Adrenal gland (tissue), 19 donors: ENCODE results near the gene ALPP. TPM values are rescaled to one million over a fixed set of nuclear protein-coding genes. Genes with fewer than 3 reads are reported as not detected.
A peak's percentile ranks its signal among the peaks of the same experiment; 100 is the strongest.
"Not testable (repeated sequence)": the region's sequence is repeated elsewhere in the genome, so short reads cannot be mapped to it uniquely, and the experiment has no call there.

Experiments used
- DNase-seq, 7 donors: peaks; one replicate each; pipeline ENCODE4 v3.0.0-alpha.2; 2019 to 2020
- H3K27ac ChIP-seq, 5 donors: fragments of 200-600 bp; sonication (generic) in 4 of 5; 1 replicate in 3 of 5; 2 replicates in 2 of 5; pipeline versions ENCODE4 v1.5.1 to v1.8.0; 2016 to 2020; ENCODE audit warnings: mild to moderate bottlenecking in 1 of 5
- H3K27me3 ChIP-seq: fragments of 200-600 bp; 2 replicates; pipeline ENCODE4 v1.8.0; 2021
- H3K36me3 ChIP-seq, 2 donors: fragments of 200-600 bp; replicated peaks in 1 of 2; 1 replicate in 1 of 2; 2 replicates in 1 of 2; pipeline versions ENCODE4 v1.5.1 to v1.8.0; 2018 to 2022
- H3K4me1 ChIP-seq, 2 donors: fragments of 200-600 bp; replicated peaks in 1 of 2; 1 replicate in 1 of 2; 2 replicates in 1 of 2; pipeline versions ENCODE4 v1.5.1 to v1.8.0; 2018 to 2021
- H3K4me3 ChIP-seq, 4 donors: fragments of 200-600 bp; sonication (generic) in 3 of 4; one replicate each; pipeline ENCODE4 v1.5.1; 2016 to 2018
- H3K9me3 ChIP-seq, 3 donors: fragments of 200-600 bp; sonication (generic) in 1 of 3; replicated peaks in 1 of 3; 1 replicate in 2 of 3; 2 replicates in 1 of 3; pipeline versions ENCODE4 v1.5.1 to v1.8.0; 2016 to 2021
- CTCF ChIP-seq, 6 experiments: fragments of 450-650 bp in 4 of 6; fragments of 200-600 bp in 2 of 6; sonication (generic) in 1 of 6; IDR thresholded peaks; 1 replicate in 5 of 6; 2 replicates in 1 of 6; pipeline versions ENCODE4 v1.5.1 to v1.8.0; 2016 to 2021; ENCODE audit warnings: antibody characterized with exemption in 6 of 6, mild to moderate bottlenecking in 2 of 6, moderate library complexity in 1 of 6
- POLR2A ChIP-seq, 2 donors: fragments of 450-650 bp; IDR thresholded peaks; one replicate each; pipeline ENCODE4 v1.6.1; 2017; ENCODE audit warnings: antibody characterized with exemption in 2 of 2, mild to moderate bottlenecking in 2 of 2, moderate library complexity in 1 of 2
- WGBS, 4 donors: extraction: QIAGEN DNeasy Blood & Tissue Kit in 2 of 4; methylation state at CpG; one replicate each; pipeline versions ENCODE4 v1.1.5 to v1.1.7; 2013 to 2017; 5-methylcytosine and 5-hydroxymethylcytosine counted together
- intact Hi-C, 2 donors: fragments of 100-400 bp; cut with DNase I; formaldehyde crosslinking; loops; one replicate each; pipeline versions ENCODE4 v1.14.1 to v1.15.0; 2022 to 2023
- long read RNA-seq, 10 donors: library from polyadenylated mRNA in 3 of 10; unstranded in 2 of 10; stranded (forward) in 1 of 10; transcript quantifications; one replicate each; pipeline ENCODE4 v2.0.0 and lab custom pipeline, GENCODE V29; 2021 to 2026
- polyA plus RNA-seq, 3 donors: library from polyadenylated mRNA; stranded (reverse); fragments of 200-250 nt in 2 of 3; fragments of 350-450 nt in 1 of 3; fragmentation: Illumina TruSeq in 1 of 3; extraction: RNeasy Lipid Tissue Mini Kit (QIAGEN cat#74804) in 1 of 3; gene quantifications; one replicate each; pipeline ENCODE4 v1.2.3, GENCODE V29; 2013 to 2014
- total RNA-seq, 9 donors: library from RNA; depleted of rRNA in 4 of 9; stranded (reverse); fragments of >200 nt in 4 of 9; fragments of 120-200 nt in 1 of 9; fragmentation: NEBNext Ultra II Directional in 1 of 9; extraction: Animal tissue kit (Norgen Biotek cat#: 25700) in 1 of 9; gene quantifications; one replicate each; pipeline versions ENCODE4 v1.1.0 to v1.2.4, GENCODE V29; 2013 to 2023
- donor health status: healthy with polysubstance abuse.
- donor health status: Bipolar disorder and iron deficiency.
- donor health status: DM: yes; HTN: yes; CAD: no.
- donor health status: DM: no; HTN: no; CAD: no.
- donor health status: DM: no; HTN: no; CAD: no.
- donor health status: DM: yes; HTN: yes; CAD: no.

ALPP gene
- total RNA-seq (not detected), polyA plus RNA-seq (not detected)
- long read RNA-seq, donor 1: 0 reads
- long read RNA-seq, donor 2: 0 reads
- long read RNA-seq, donor 3: 0 reads
- long read RNA-seq, donor 4: 0 reads
- long read RNA-seq, donor 5: 0 reads
- long read RNA-seq, donor 6: 0 reads
- long read RNA-seq, donor 7: 0 reads
- long read RNA-seq, donor 8: 0 reads
- long read RNA-seq, donor 9: 0 reads
- long read RNA-seq, donor 10: 0 reads

GRCh38 chr2:232378735-232379151, at the start of gene ALPP:
Gene ALPP, plus strand, starts transcription at chr2:232378751. Its CDS starts 52 bp downstream, at chr2:232378803.
- H3K27me3 ChIP-seq, H3K9me3 ChIP-seq, intact Hi-C loops, H3K36me3 ChIP-seq, H3K4me3 ChIP-seq, DNase-seq, H3K27ac ChIP-seq, H3K4me1 ChIP-seq: not testable (repeated sequence)
- 93 to 95% (median 93%) methylated on average over 4 to 12 of the region's 12 CpGs; no CpG with 5 or more reads in 1 of the 4 donors for WGBS, 4 donors

- intact Hi-C loops: loop anchor here (5.0 to 10.0 kb wide), 4 partner anchors 185 to 422 kb away; partner anchors contain the start of gene NPPC (in 1 of the 2)
- no peak overlapping the region for H3K27ac ChIP-seq
- no peaks in the 10 kb centered on the region for H3K4me1 ChIP-seq
- H3K27me3 ChIP-seq: no peaks in the 10 kb centered on the region
- TF ChIP-seq CTCF (IDR thresholded peaks at IDR 0.05) (no peak), POLR2A (IDR thresholded peaks at IDR 0.05) (no peak)
- no peak for DNase-seq
- 94 to 96% (median 95%) methylated on average over 3 to 15 of the region's 15 CpGs for WGBS, 4 donors
- no peaks in the 10 kb centered on the region for H3K9me3 ChIP-seq
- no peak overlapping the region for H3K4me3 ChIP-seq
- no peaks in the 10 kb centered on the region for H3K36me3 ChIP-seq
Observed at GRCh38 chr2:232329716-232330067, 48.9 kb upstream of the ALPP start.

DNA sequence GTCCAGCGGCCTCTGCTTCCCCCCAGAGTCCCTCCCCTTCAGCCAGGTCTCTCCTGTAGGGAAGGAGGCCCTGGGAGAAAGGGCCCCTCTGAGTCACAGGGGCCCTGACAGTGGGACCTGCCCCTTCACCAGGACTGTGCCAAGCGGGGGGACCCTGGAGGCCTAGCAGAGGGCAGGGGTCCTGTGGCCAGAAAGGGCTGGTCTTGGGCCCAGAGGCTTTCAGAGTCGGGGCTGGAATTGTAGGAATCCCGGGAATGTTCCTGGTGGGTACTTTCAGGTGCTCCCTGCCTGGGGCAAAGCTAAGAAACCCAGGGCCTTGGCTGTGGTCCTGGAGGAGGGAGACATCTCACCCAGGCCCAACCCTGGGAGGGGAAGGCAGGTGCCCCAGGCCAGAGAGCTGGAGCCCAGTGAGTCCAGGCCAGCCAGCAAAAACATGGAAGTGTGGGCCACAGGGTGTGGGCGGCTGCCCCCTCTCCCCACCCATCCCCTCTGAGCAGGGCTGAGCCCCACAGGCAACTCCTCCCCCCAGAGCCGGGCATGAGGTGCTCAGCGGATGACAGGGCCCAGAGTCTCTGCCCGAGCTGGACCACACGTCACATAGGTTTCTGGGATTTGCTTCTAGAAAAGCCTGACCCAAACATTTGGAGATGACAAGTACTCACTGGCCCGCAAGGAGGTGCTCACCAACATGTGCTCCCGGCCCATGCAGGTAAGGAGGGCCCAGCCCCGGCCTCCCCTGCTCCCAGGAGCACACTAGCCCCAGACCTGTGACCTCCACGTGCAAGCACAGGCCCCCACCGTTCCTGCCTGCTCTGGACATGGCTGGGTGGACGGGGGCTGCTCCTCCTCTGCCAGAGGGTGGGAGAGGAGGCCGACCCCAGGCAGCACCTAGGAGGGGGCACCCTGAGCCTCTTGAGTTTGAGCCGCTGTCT, 48.2 kb upstream of the ALPP start:
- Histone ChIP-seq H3K27me3 (no peaks in the 10 kb centered on the region), H3K27ac (no peak overlapping the region), H3K4me1 (no peaks in the 10 kb centered on the region), H3K9me3 (no peaks in the 10 kb centered on the region), H3K36me3 (no peaks in the 10 kb centered on the region), H3K4me3 (no peak overlapping the region)
- TF ChIP-seq CTCF (IDR thresholded peaks at IDR 0.05) (no peak), POLR2A (IDR thresholded peaks at IDR 0.05) (no peak)
- intact Hi-C loops: no loop called here
- no peak for DNase-seq
- WGBS, 4 donors: 92 to 97% (median 94%) methylated on average over 8 to 15 of the region's 17 CpGs

GRCh38 chr2:232331061-232331460, 47.5 kb upstream of the ALPP start:
- H3K27me3 ChIP-seq, intact Hi-C loops, H3K9me3 ChIP-seq, H3K27ac ChIP-seq, DNase-seq, H3K4me3 ChIP-seq, H3K4me1 ChIP-seq, H3K36me3 ChIP-seq: not testable (repeated sequence)
- 86 to 100% (median 92%) methylated on average over 3 to 11 of the region's 11 CpGs; no CpG with 5 or more reads in 1 of the 4 donors for WGBS, 4 donors

- H3K4me1 ChIP-seq, intact Hi-C loops, H3K27me3 ChIP-seq, H3K9me3 ChIP-seq, H3K4me3 ChIP-seq, H3K36me3 ChIP-seq, H3K27ac ChIP-seq: not testable (repeated sequence)
- DNase-seq: peak in 1 of 7 donors; percentile 21
- 68 to 76% methylated on average over 11 of the region's 11 CpGs; no CpG with 5 or more reads in 2 of the 4 donors for WGBS, 4 donors
Observed at GRCh38 chr2:232331641-232332040, 46.9 kb upstream of the ALPP start.

DNA sequence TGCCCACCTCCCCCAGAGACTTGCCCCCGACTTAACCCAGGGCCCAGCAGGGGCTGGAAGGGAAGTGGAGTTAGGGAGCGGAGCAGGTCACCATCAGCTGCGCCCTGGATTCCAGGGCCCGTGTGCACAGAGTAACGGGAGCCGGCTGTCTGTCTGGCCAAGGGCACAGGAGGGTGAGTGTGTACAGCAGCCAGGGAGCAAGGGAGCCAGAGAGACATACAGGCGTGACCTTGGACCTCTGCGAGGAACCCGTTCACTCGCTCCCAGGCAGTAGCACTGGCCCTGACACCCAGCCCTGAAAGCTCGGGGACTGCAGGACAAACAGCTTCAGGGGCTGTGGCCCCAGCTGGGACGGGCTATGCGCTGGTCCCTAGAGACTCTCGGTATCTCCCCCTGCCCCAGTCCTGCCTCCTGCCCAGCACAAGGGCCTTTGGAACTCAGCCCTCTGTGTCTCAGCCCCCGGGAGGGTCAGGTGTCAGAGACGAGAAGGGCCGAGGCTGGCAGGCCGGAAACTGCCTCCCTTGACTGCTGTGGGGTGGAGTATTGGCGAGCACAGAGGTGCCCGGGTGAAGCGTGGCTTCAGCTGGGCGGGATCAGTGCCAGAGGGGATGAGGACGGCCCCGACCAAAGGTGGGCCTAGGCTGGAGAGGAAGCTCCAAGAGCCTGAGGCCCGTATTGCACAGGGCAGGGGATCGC, 46.2 kb upstream of the ALPP start:
- H3K36me3 ChIP-seq, H3K9me3 ChIP-seq, H3K27ac ChIP-seq, H3K27me3 ChIP-seq, intact Hi-C loops, H3K4me1 ChIP-seq, H3K4me3 ChIP-seq: not testable (repeated sequence)
- WGBS, 4 donors: 54 to 95% (median 72%) methylated on average over 5 to 24 of the region's 26 CpGs
- DNase-seq: peak; percentile 51 to 84 (median 73)
